NT2/D1 (cell line): ENCODE results near the gene ITSN2.

ENCODE experiments used
- DNase-seq: peaks from one replicate; pipeline ENCODE4 v3.0.0-alpha.2; 2011; ENCODE audit warnings: low read depth, low spot score
- H3K27me3 ChIP-seq: 2 replicates; pipeline ENCODE4 v1.6.0; 2011; ENCODE audit warnings: mild to moderate bottlenecking; ENCODE audit not compliant: insufficient read length, insufficient read depth
- H3K36me3 ChIP-seq: 2 replicates; pipeline ENCODE4 v1.6.1; 2011; ENCODE audit warnings: mild to moderate bottlenecking, low read length, mixed read lengths; ENCODE audit not compliant: insufficient read depth, insufficient read length
- H3K4me1 ChIP-seq: 2 replicates; pipeline ENCODE4 v1.5.1; 2011; ENCODE audit not compliant: insufficient read depth, insufficient read length
- H3K4me3 ChIP-seq: 2 replicates; pipeline ENCODE4 v1.5.1; 2011; ENCODE audit warnings: low read depth; ENCODE audit not compliant: insufficient read length
- H3K9ac ChIP-seq: 2 replicates; pipeline ENCODE4 v1.6.0; 2011; ENCODE audit warnings: low read depth; ENCODE audit not compliant: insufficient read length
- H3K9me3 ChIP-seq: 2 replicates; pipeline ENCODE4 v1.5.1; 2011; ENCODE audit warnings: mild to moderate bottlenecking, low read length; ENCODE audit not compliant: insufficient read depth
- SUZ12 ChIP-seq: IDR thresholded peaks from 2 replicates; pipeline ENCODE4 v1.6.1; 2011; ENCODE audit not compliant: insufficient read length, insufficient read depth; ENCODE audit errors: extremely low read depth
- YY1 ChIP-seq: IDR thresholded peaks from 2 replicates; pipeline ENCODE4 v1.6.1; 2011; ENCODE audit not compliant: insufficient read length, insufficient read depth
- ZNF274 ChIP-seq: IDR thresholded peaks from 2 replicates; pipeline ENCODE4 v1.6.1; 2011; ENCODE audit warnings: mild to moderate bottlenecking, low read depth, low read length

Gene ITSN2

DNA sequence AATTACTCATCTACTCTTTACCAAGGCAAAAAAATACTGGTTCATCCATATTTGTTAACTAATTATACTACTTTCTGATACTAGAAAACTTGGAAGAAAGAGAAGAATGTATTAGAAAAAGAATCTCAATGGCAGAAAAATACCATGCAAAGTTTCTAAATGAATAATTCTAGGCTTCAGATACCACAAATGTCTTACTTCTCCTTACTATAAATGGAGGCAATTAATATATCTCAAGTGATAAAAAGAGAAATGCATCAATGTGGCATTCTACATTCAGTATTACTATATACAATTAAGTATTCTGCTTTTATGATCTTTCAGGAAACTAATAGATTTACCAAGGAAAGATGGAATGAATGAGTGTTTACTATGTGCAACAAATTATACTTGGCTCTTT lies 85.5 kb downstream of the ITSN2 start:
- DNase-seq, result no peak
- no peak overlapping the region for H3K4me3 ChIP-seq
- TF ChIP-seq YY1, result no peak
- no peak for TF ChIP-seq SUZ12
- TF ChIP-seq ZNF274, result no peak
- H3K36me3 ChIP-seq, result peaks cover 3% of the 10 kb centered on the region
- H3K4me1 ChIP-seq, result no peaks in the 10 kb centered on the region
- no peaks in the 10 kb centered on the region for H3K27me3 ChIP-seq
- no peak overlapping the region for H3K9ac ChIP-seq
- H3K9me3 ChIP-seq, result no peaks in the 10 kb centered on the region

DNA sequence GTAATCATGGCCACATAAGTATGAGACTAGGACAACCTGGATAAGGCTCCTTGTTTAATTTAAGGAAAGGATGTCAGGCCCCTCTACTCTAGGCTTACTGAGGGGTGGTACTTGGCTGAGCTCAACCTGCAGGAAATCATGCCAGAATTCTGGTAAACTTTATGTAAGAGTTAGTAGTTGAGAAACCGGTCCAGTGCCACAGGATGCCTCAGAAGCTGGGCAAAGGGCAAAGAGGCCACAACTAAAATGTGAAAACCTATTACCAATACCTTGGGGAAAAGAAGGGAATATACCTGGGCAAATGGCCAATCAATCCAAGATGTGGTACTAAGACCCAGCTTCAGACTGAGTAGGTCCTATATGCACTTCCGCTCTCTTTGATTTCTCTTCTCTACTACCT lies 86.7 kb downstream of the ITSN2 start:
- Histone ChIP-seq H3K9ac (no peak overlapping the region), H3K4me1 (no peaks in the 10 kb centered on the region), H3K27me3 (no peaks in the 10 kb centered on the region), H3K4me3 (no peak overlapping the region), H3K36me3 (peaks cover 5% of the 10 kb centered on the region), H3K9me3 (no peaks in the 10 kb centered on the region)
- no peak for TF ChIP-seq YY1
- TF ChIP-seq ZNF274, result no peak
- DNase-seq, result no peak

DNA sequence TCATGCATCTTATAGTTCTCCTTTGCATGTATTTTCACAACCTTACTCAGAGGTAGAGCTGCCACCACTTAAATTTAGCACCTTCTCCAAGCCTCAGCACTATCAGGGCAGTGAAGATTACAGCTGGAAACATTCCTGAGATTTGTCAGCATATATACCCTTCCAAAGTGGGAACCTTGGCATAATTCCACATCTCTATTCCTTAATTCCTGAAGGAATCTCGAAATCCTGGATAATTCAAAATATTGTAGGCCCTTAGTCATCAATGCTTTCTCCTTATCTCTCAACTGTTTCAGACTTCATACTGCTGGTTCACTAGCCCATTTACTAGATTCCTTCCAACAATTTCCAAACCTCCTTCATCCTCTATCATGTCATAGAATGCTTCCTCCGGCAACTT lies 87.4 kb downstream of the ITSN2 start:
- TF ChIP-seq SUZ12 (no peak), ZNF274 (no peak), YY1 (no peak)
- Histone ChIP-seq H3K4me1 (no peaks in the 10 kb centered on the region), H3K9me3 (no peaks in the 10 kb centered on the region), H3K27me3 (no peaks in the 10 kb centered on the region), H3K4me3 (no peak overlapping the region), H3K9ac (no peak overlapping the region), H3K36me3 (peaks cover 5% of the 10 kb centered on the region)
- DNase-seq, result no peak

DNA sequence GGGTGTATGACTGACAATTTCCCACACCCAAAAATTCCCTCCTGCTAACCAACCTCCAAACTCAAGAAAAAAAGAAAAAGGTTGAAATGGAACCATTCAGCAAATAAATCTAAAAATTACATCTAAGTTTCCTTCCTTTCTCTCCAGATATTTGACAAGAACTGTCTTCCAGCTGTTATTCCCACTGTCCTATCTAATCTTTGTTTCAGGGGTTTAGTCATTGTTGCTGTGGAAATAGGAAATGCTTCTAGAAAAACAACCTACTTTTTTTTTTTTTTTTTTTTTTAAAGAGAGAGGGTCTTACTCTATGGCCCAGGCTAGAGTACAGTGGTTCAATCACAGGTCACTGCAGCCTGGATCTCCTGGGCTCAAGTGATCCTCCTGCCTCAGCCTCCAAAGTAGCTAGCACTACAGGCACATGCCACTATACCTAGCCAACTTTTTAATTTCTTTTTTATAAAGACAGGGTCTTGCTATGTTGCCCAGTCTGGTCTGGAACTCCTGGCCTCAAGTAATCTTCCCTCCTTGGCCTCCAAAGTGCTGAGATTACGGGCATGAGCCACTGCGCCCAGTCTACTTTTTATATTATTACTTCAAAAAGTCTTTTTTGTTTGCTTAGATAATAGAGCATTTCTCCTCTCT lies 88.1 kb downstream of the ITSN2 start:
- Histone ChIP-seq H3K4me3 (no peak overlapping the region), H3K9me3 (no peaks in the 10 kb centered on the region), H3K36me3 (peaks cover 5% of the 10 kb centered on the region), H3K9ac (no peak overlapping the region), H3K27me3 (no peaks in the 10 kb centered on the region), H3K4me1 (no peaks in the 10 kb centered on the region)
- DNase-seq, result no peak
- TF ChIP-seq ZNF274, result no peak
- no peak for TF ChIP-seq SUZ12
- no peak for TF ChIP-seq YY1

DNA sequence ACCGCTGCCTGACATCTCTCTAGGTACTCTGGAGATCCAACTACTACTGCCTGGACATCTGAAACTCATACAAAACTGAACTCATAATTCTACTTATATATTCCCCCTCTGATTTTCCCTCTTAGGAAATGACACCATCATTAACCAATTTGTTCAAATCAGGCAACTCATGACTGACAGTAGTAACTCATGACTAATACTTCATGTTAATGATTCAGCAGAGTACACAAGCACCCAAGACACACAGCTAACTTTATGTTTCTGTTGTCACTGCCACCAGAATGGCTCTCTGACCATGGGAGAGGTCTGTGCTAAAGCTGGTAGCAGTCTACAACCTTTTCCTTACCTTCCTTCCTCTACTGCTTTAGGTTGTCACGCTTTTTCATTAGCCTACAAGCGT lies 91.1 kb downstream of the ITSN2 start:
- Histone ChIP-seq H3K4me3 (no peak overlapping the region), H3K27me3 (no peaks in the 10 kb centered on the region), H3K36me3 (peaks cover 5% of the 10 kb centered on the region), H3K9me3 (no peaks in the 10 kb centered on the region), H3K9ac (no peak overlapping the region), H3K4me1 (no peaks in the 10 kb centered on the region)
- TF ChIP-seq YY1 (no peak), SUZ12 (no peak), ZNF274 (no peak)
- no peak for DNase-seq

DNA sequence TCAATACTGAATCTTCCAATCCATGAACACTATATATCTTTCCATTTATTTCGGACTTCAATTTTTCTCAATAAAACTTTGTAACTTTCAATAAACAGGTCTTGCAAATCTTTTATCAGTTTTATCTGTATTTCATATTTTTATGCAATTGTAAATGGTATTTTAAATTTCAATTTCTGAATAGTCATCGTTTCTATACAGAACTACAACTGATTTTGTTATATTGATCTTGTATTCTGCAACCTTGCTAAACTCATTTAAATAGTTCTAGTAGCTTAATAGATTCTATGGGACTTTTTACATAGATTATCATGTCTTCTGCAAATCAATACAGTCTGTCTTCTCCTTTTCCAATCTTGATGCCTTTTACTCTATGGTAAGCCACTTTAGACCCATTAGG lies 95.1 kb downstream of the ITSN2 start:
- Histone ChIP-seq H3K4me3 (no peak overlapping the region), H3K36me3 (peaks cover 4% of the 10 kb centered on the region), H3K4me1 (no peaks in the 10 kb centered on the region), H3K9ac (no peak overlapping the region), H3K27me3 (no peaks in the 10 kb centered on the region), H3K9me3 (no peaks in the 10 kb centered on the region)
- TF ChIP-seq SUZ12 (no peak), ZNF274 (no peak), YY1 (no peak)
- DNase-seq, result no peak

DNA sequence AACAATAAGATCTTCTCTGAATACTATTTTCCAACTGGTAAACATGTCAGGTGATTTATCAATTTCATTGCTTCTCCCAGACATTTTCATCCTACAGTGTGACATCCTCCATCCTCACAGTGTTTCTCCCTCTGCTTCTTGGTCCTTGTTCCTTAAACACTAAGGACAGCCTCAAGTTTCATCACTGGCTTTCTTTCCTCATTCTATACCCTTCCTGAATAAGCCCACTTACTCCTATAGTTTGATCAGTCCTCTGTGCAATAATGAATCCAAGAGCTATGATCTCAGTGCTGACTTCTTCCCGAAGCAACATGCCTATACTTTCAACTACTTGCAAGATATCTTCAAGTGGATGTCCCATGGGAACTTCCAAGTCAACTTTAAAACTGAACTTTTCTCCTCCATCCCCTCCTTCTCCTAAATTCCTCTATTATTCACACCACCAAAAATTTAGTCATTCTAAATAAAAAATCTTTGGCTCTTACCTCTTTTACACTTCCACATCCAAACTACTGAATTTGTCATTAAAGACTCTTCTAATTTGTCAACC lies 97.8 kb downstream of the ITSN2 start:
- no peaks in the 10 kb centered on the region for H3K9me3 ChIP-seq
- DNase-seq, result no peak
- H3K9ac ChIP-seq, result no peak overlapping the region
- no peaks in the 10 kb centered on the region for H3K4me1 ChIP-seq
- no peak for TF ChIP-seq SUZ12
- TF ChIP-seq ZNF274, result no peak
- no peak for TF ChIP-seq YY1
- no peaks in the 10 kb centered on the region for H3K36me3 ChIP-seq
- no peak overlapping the region for H3K4me3 ChIP-seq
- no peaks in the 10 kb centered on the region for H3K27me3 ChIP-seq

DNA sequence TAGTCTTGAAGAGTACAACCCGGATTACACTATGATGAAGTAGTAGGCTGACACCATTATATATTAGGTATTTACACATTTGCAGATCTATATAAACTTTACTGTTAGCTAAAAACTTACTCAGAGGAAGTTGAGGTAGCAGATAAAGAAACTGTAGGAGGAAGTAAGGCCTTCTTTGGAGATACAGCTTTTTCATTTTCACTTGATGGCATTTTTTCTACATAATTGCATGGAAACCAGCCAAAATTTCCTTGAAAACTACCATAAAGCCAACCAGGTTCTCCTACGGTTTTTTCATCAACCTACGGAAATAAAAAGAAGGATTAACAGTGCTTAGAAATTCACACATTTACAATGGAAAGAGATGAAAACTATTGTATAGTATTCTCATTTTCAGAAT lies 98.9 kb downstream of the ITSN2 start:
- Histone ChIP-seq H3K4me3 (no peak overlapping the region), H3K27me3 (no peaks in the 10 kb centered on the region), H3K9ac (no peak overlapping the region), H3K9me3 (no peaks in the 10 kb centered on the region), H3K4me1 (no peaks in the 10 kb centered on the region), H3K36me3 (no peaks in the 10 kb centered on the region)
- DNase-seq, result no peak
- no peak for TF ChIP-seq SUZ12
